ENCODE results near the gene S100A16.

Gene S100A16

DNA sequence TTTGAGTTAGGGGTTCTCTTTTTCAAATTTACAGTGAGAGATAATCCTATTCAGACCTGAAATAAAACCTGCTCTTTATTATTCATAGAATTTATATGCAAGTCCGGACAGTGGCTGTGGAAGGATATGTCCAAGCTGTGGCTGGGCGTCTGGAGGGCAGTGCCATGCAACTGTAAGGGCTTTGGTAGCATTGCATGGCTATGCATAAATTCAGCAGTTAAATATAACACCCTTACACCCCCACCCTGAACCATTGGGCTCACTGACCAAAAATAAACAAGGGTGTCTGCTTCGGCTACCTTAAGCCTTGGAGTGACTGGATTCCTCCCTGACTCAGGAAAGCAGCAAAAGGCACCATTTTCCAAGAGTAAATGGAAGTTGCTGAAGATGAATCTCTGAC lies 26.3 kb upstream of the S100A16 start:
- H3K79me2 ChIP-seq (ENCODE audit: insufficient read depth, low read length): peaks cover 100% of the 10 kb centered on the region
- H2AFZ ChIP-seq (ENCODE audit: low read length): no peak overlapping the region
- no peak overlapping the region for H3K9ac ChIP-seq (ENCODE audit: low read depth, low read length, poor library complexity, severe bottlenecking)
- TF ChIP-seq, protein P1, sequence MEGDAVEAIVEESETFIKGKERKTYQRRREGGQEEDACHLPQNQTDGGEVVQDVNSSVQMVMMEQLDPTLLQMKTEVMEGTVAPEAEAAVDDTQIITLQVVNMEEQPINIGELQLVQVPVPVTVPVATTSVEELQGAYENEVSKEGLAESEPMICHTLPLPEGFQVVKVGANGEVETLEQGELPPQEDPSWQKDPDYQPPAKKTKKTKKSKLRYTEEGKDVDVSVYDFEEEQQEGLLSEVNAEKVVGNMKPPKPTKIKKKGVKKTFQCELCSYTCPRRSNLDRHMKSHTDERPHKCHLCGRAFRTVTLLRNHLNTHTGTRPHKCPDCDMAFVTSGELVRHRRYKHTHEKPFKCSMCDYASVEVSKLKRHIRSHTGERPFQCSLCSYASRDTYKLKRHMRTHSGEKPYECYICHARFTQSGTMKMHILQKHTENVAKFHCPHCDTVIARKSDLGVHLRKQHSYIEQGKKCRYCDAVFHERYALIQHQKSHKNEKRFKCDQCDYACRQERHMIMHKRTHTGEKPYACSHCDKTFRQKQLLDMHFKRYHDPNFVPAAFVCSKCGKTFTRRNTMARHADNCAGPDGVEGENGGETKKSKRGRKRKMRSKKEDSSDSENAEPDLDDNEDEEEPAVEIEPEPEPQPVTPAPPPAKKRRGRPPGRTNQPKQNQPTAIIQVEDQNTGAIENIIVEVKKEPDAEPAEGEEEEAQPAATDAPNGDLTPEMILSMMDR (conservative IDR thresholded peaks at IDR 0.05; ENCODE audit: low read length): no peak
- TF ChIP-seq EZH2phosphoT487 (IDR thresholded peaks at IDR 0.05; ENCODE audit: borderline replicate concordance): no peak
- H4K20me1 ChIP-seq (ENCODE audit: insufficient read depth, low read length, poor library complexity, severe bottlenecking): peaks cover 68% of the 10 kb centered on the region
- no peak overlapping the region for H3K4me3 ChIP-seq (ENCODE audit: low read length, poor library complexity, severe bottlenecking)
- H3K9me3 ChIP-seq (ENCODE audit: insufficient read depth, low read depth, low read length): no peaks in the 10 kb centered on the region
- H3K4me1 ChIP-seq (ENCODE audit: insufficient read depth, low read length, poor library complexity, severe bottlenecking): peaks cover 50% of the 10 kb centered on the region
- peaks cover 80% of the 10 kb centered on the region for H3K36me3 ChIP-seq (ENCODE audit: insufficient read depth, low read length)
- no peaks in the 10 kb centered on the region for H3F3A ChIP-seq (ENCODE audit: low read depth)
- H3K4me2 ChIP-seq (ENCODE audit: low read depth, low read length, poor library complexity, severe bottlenecking): no peak overlapping the region
- H3K27me3 ChIP-seq (ENCODE audit: insufficient read depth, low read length, poor library complexity, severe bottlenecking): no peaks in the 10 kb centered on the region
- no peaks in the 10 kb centered on the region for H3K9me2 ChIP-seq (replicated peaks; ENCODE audit: low read depth, low read length)

DNA sequence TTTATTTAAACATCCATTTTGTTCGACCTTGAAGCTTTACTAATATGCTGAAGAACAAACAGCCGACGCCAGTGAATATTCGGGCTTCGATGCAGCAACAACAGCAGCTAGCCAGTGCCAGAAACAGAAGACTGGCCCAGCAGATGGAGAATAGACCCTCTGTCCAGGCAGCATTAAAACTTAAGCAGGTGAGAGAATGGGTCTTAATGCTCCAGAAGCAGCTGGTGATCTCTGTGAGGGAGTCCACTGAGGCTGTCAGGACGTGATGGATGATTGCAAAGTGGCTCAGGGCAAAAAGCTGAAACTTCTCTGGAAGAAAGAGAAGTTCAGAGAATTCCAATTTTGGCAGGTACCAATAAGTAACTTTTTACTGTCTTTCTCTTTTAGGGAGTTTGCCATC lies 25.3 kb upstream of the S100A16 start:
- TF ChIP-seq EZH2phosphoT487 (IDR thresholded peaks at IDR 0.05; ENCODE audit: borderline replicate concordance): no peak
- TF ChIP-seq, protein P1 (conservative IDR thresholded peaks at IDR 0.05; ENCODE audit: low read length): no peak
- Histone ChIP-seq H3K9me2 (replicated peaks; ENCODE audit: low read depth, low read length) (no peaks in the 10 kb centered on the region), H3K4me2 (ENCODE audit: low read depth, low read length, poor library complexity, severe bottlenecking) (peak overlapping the region; percentile 69), H3K27me3 (ENCODE audit: insufficient read depth, low read length, poor library complexity, severe bottlenecking) (no peaks in the 10 kb centered on the region), H4K20me1 (ENCODE audit: insufficient read depth, low read length, poor library complexity, severe bottlenecking) (peaks cover 68% of the 10 kb centered on the region), H2AFZ (ENCODE audit: low read length) (no peak overlapping the region), H3K9ac (ENCODE audit: low read depth, low read length, poor library complexity, severe bottlenecking) (no peak overlapping the region), H3K4me3 (ENCODE audit: low read length, poor library complexity, severe bottlenecking) (peak overlapping the region; percentile 3), H3K4me1 (ENCODE audit: insufficient read depth, low read length, poor library complexity, severe bottlenecking) (peaks cover 45% of the 10 kb centered on the region), H3K79me2 (ENCODE audit: insufficient read depth, low read length) (peaks cover 90% of the 10 kb centered on the region), H3K9me3 (ENCODE audit: insufficient read depth, low read depth, low read length) (no peaks in the 10 kb centered on the region), H3F3A (ENCODE audit: low read depth) (no peaks in the 10 kb centered on the region), H3K36me3 (ENCODE audit: insufficient read depth, low read length) (peaks cover 70% of the 10 kb centered on the region)

DNA sequence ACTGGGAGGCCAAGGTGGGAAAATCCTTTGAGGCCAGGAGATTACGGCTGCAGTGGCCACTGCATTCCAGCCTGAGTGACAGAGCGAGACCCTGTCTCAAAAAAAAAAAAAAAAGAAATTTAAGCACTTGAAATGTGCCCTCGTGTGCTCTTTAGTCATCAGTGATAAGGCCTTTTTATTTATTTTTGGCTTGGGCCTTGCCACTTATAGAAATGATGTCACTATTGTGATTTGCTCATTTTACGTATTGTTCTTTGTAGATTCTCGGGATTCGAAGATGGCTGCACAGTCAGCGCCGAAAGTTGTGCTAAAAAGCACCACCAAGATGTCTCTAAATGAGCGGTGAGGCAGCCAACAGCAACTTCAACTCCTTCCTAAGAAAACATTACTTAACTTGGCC lies 23.4 kb upstream of the S100A16 start:
- no peaks in the 10 kb centered on the region for H3K27me3 ChIP-seq (ENCODE audit: insufficient read depth, low read length, poor library complexity, severe bottlenecking)
- H3K9me3 ChIP-seq (ENCODE audit: insufficient read depth, low read depth, low read length): no peaks in the 10 kb centered on the region
- peaks cover 70% of the 10 kb centered on the region for H3K79me2 ChIP-seq (ENCODE audit: insufficient read depth, low read length)
- peaks cover 50% of the 10 kb centered on the region for H3K36me3 ChIP-seq (ENCODE audit: insufficient read depth, low read length)
- no peaks in the 10 kb centered on the region for H3F3A ChIP-seq (ENCODE audit: low read depth)
- H2AFZ ChIP-seq (ENCODE audit: low read length): no peak overlapping the region
- peak overlapping the region; percentile 69 for H3K4me2 ChIP-seq (ENCODE audit: low read depth, low read length, poor library complexity, severe bottlenecking)
- peak overlapping the region; percentile 98 for H3K9ac ChIP-seq (ENCODE audit: low read depth, low read length, poor library complexity, severe bottlenecking)
- H3K9me2 ChIP-seq (replicated peaks; ENCODE audit: low read depth, low read length): no peaks in the 10 kb centered on the region
- TF ChIP-seq EZH2phosphoT487 (IDR thresholded peaks at IDR 0.05; ENCODE audit: borderline replicate concordance): no peak
- TF ChIP-seq, protein P1 (conservative IDR thresholded peaks at IDR 0.05; ENCODE audit: low read length): no peak
- peaks cover 50% of the 10 kb centered on the region for H4K20me1 ChIP-seq (ENCODE audit: insufficient read depth, low read length, poor library complexity, severe bottlenecking)
- H3K4me1 ChIP-seq (ENCODE audit: insufficient read depth, low read length, poor library complexity, severe bottlenecking): peaks cover 38% of the 10 kb centered on the region
- H3K4me3 ChIP-seq (ENCODE audit: low read length, poor library complexity, severe bottlenecking): peak overlapping the region; percentile 93
